WTC11 (cell line): ENCODE results near the gene ZFAND3. TPM values are rescaled to one million over a fixed set of nuclear protein-coding genes. Genes with fewer than 3 reads are reported as not detected.

Experiments
- ATAC-seq: fragments of 200-7000 bp; cut with Tn5 transposase; 2 replicates; pipeline ENCODE4 v1.10.0; 2021; ENCODE audit warnings: mild to moderate bottlenecking, moderate library complexity
- CTCF ChIA-PET: fragments of 300-600 bp; sonication (Branson Sonifier 250); formaldehyde crosslinking; loops from one replicate; lab custom pipeline; 2021; ENCODE audit warnings: antibody characterized with exemption; lab: Charles Lee
- POLR2A ChIA-PET: fragments of 350-600 bp; sonication (Branson Sonifier 250); formaldehyde crosslinking; loops from one replicate; lab custom pipeline; 2021; ENCODE audit warnings: antibody characterized with exemption; lab: Charles Lee
- DNase-seq: peaks from one replicate; pipeline ENCODE4 v3.0.0; 2021; ENCODE audit warnings: low spot score
- H3K27ac Mint-ChIP-seq: 2 replicates; pipeline ENCODE4 v1.8.0; 2021; ENCODE audit warnings: mixed read lengths
- H3K27me3 Mint-ChIP-seq: 2 replicates; pipeline ENCODE4 v1.8.0; 2021; ENCODE audit warnings: low read depth, mild to moderate bottlenecking, moderate library complexity, mixed read lengths
- H3K36me3 Mint-ChIP-seq: 2 replicates; pipeline ENCODE4 v1.8.0; 2021; ENCODE audit warnings: mixed read lengths
- H3K4me1 Mint-ChIP-seq: 2 replicates; pipeline ENCODE4 v1.8.0; 2022; ENCODE audit warnings: mixed read lengths
- H3K4me3 Mint-ChIP-seq: 2 replicates; pipeline ENCODE4 v1.8.0; 2021; ENCODE audit warnings: mild to moderate bottlenecking, moderate library complexity, mixed read lengths
- H3K9me3 Mint-ChIP-seq: 2 replicates; pipeline ENCODE4 v1.8.0; 2021; ENCODE audit warnings: mixed read lengths
- CREB1 ChIP-seq: sonication (generic); formaldehyde crosslinking; IDR thresholded peaks from 2 replicates; pipeline ENCODE4 v1.8.0; 2023; ENCODE audit warnings: mild to moderate bottlenecking, missing genetic modification reagents
- EMX1 ChIP-seq: fragments of 250-450 bp; sonication (Bioruptor Pico); IDR thresholded peaks from 2 replicates; pipeline ENCODE4 v1.8.0; 2021; ENCODE audit warnings: mild to moderate bottlenecking
- FOXJ3 ChIP-seq: sonication (generic); formaldehyde crosslinking; IDR thresholded peaks from 2 replicates; pipeline ENCODE4 v1.9.0; 2021; ENCODE audit warnings: missing genetic modification reagents, mild to moderate bottlenecking, borderline replicate concordance
- GABPB1 ChIP-seq: sonication (generic); formaldehyde crosslinking; IDR thresholded peaks from 2 replicates; pipeline ENCODE4 v1.8.1; 2023; ENCODE audit warnings: mild to moderate bottlenecking, missing genetic modification reagents
- GTF2I ChIP-seq: fragments of 250-450 bp; sonication (Bioruptor Pico); conservative IDR thresholded peaks from 2 replicates; pipeline ENCODE4 v1.4.0; 2021; ENCODE audit warnings: mild to moderate bottlenecking
- JAZF1 ChIP-seq: fragments of 250-450 bp; sonication (Bioruptor Pico); IDR thresholded peaks from 2 replicates; pipeline ENCODE4 v1.9.0; 2021; ENCODE audit warnings: moderate library complexity, mild to moderate bottlenecking, inconsistent platforms
- JUN ChIP-seq: sonication (generic); formaldehyde crosslinking; IDR thresholded peaks from 2 replicates; pipeline ENCODE4 v1.8.0; 2023; ENCODE audit warnings: mild to moderate bottlenecking, missing genetic modification reagents
- KAT7 ChIP-seq: sonication (generic); formaldehyde crosslinking; IDR thresholded peaks from 2 replicates; pipeline ENCODE4 v1.8.1; 2023; ENCODE audit warnings: missing genetic modification reagents, mild to moderate bottlenecking, borderline replicate concordance
- MAX ChIP-seq: sonication (generic); formaldehyde crosslinking; IDR thresholded peaks from 2 replicates; pipeline ENCODE4 v1.8.0; 2022; ENCODE audit warnings: mild to moderate bottlenecking, missing genetic modification reagents
- MLX ChIP-seq: sonication (generic); formaldehyde crosslinking; IDR thresholded peaks from 2 replicates; pipeline ENCODE4 v1.8.1; 2023; ENCODE audit warnings: mild to moderate bottlenecking, missing genetic modification reagents, moderate library complexity
- MYBL2 ChIP-seq: sonication (generic); formaldehyde crosslinking; IDR thresholded peaks from 2 replicates; pipeline ENCODE4 v1.8.1; 2023; ENCODE audit warnings: mild to moderate bottlenecking, moderate library complexity, missing genetic modification reagents
- NFATC4 ChIP-seq: fragments of 250-450 bp; sonication (Bioruptor Pico); IDR thresholded peaks from 2 replicates; pipeline ENCODE4 v1.9.0; 2021; ENCODE audit warnings: mild to moderate bottlenecking
- NFE2L1 ChIP-seq: sonication (generic); formaldehyde crosslinking; IDR thresholded peaks from 2 replicates; pipeline ENCODE4 v1.8.1; 2023; ENCODE audit warnings: missing genetic modification reagents
- NR1H2 ChIP-seq: sonication (generic); formaldehyde crosslinking; IDR thresholded peaks from 2 replicates; pipeline ENCODE4 v1.9.0; 2021; ENCODE audit warnings: mild to moderate bottlenecking, moderate library complexity, missing genetic modification reagents
- OVOL2 ChIP-seq: fragments of 250-450 bp; sonication (Bioruptor Pico); IDR thresholded peaks from 2 replicates; pipeline ENCODE4 v1.9.0; 2021; ENCODE audit warnings: mild to moderate bottlenecking, borderline replicate concordance
- ZNF121 ChIP-seq: sonication (generic); formaldehyde crosslinking; IDR thresholded peaks from 2 replicates; pipeline ENCODE4 v1.8.0; 2023; ENCODE audit warnings: missing genetic modification reagents
- ZNF281 ChIP-seq: sonication (generic); formaldehyde crosslinking; IDR thresholded peaks from 2 replicates; pipeline ENCODE4 v1.8.0; 2023; ENCODE audit warnings: mild to moderate bottlenecking, missing genetic modification reagents
- ZNF317 ChIP-seq: sonication (generic); formaldehyde crosslinking; IDR thresholded peaks from 2 replicates; pipeline ENCODE4 v1.8.1; 2023; ENCODE audit warnings: low read depth, mild to moderate bottlenecking, moderate library complexity, missing genetic modification reagents, borderline replicate concordance
- ZNF423 ChIP-seq: fragments of 250-450 bp; sonication (Bioruptor Pico); IDR thresholded peaks from 2 replicates; pipeline ENCODE4 v2.1.2; 2022; ENCODE audit warnings: mild to moderate bottlenecking, moderate library complexity
- total RNA-seq: library from RNA; stranded (reverse); gene quantifications from 3 replicates; pipeline ENCODE4 v1.2.3, GENCODE V29; 2021
- TF ChIP-seq, protein P1 (sequence below): sonication (generic); formaldehyde crosslinking; IDR thresholded peaks from 2 replicates; pipeline ENCODE4 v1.8.1; 2022; ENCODE audit warnings: low read depth, missing genetic modification reagents, borderline replicate concordance
- TF ChIP-seq, protein P2 (sequence below): sonication (generic); formaldehyde crosslinking; IDR thresholded peaks from 2 replicates; pipeline ENCODE4 v1.8.1; 2022; ENCODE audit warnings: low read depth, mild to moderate bottlenecking, moderate library complexity, missing genetic modification reagents, borderline replicate concordance
- TF ChIP-seq, protein P3 (sequence below): sonication (generic); formaldehyde crosslinking; conservative IDR thresholded peaks from 2 replicates; pipeline ENCODE4 v1.8.1; 2022; ENCODE audit warnings: mild to moderate bottlenecking, missing genetic modification reagents
- TF ChIP-seq, protein P4 (sequence below): sonication (generic); formaldehyde crosslinking; IDR thresholded peaks from 2 replicates; pipeline ENCODE4 v1.8.0; 2022; ENCODE audit warnings: missing genetic modification reagents

ZFAND3 gene
- total RNA-seq, 1 experiment from 2014 or later: 50.3 TPM

DNA sequence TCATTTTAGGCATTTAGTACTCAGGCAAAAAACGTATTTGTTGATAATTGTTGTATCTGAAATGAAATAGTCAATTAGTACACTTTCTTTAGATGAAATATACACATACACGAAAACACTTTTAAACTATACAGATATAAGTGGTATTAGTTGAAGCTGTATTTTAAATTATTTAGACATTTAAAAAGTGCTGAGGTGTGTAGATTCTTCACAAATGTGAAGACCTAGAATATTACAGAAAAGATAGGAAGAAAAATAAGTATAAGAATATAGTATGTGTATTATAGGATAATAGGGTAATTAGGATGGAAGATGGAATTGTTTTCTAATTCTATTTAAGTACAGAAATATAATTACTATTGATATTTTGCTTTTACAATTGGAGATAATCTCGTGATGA lies 4.6 kb downstream of the ZFAND3 start:
- POLR2A ChIA-PET: interaction anchor here (0.5 to 0.6 kb wide), 2 partner anchors 19 to 83 kb away, joined by 3 read pairs; no protein-coding TSS in a partner anchor
- Mint-ChIP-seq H3K4me3 (no peak overlapping the region), H3K27me3 (no peaks in the 10 kb centered on the region), H3K9me3 (no peaks in the 10 kb centered on the region), H3K27ac (no peak overlapping the region), H3K36me3 (no peaks in the 10 kb centered on the region), H3K4me1 (peaks cover 39% of the 10 kb centered on the region)
- DNase-seq (no peak), ATAC-seq (no peak)
- CTCF ChIA-PET: no interaction called here
- no peak for TF ChIP-seq CREB1 (CRISPR knock-in tag)
- TF ChIP-seq MLX: no peak
- TF ChIP-seq, protein P1, sequence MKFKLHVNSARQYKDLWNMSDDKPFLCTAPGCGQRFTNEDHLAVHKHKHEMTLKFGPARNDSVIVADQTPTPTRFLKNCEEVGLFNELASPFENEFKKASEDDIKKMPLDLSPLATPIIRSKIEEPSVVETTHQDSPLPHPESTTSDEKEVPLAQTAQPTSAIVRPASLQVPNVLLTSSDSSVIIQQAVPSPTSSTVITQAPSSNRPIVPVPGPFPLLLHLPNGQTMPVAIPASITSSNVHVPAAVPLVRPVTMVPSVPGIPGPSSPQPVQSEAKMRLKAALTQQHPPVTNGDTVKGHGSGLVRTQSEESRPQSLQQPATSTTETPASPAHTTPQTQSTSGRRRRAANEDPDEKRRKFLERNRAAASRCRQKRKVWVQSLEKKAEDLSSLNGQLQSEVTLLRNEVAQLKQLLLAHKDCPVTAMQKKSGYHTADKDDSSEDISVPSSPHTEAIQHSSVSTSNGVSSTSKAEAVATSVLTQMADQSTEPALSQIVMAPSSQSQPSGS (CRISPR knock-in tag): no peak
- TF ChIP-seq JAZF1 (CRISPR knock-in tag): no peak
- no peak for TF ChIP-seq KAT7
- no peak for TF ChIP-seq NR1H2
- TF ChIP-seq GABPB1 (CRISPR knock-in tag): no peak
- TF ChIP-seq FOXJ3: no peak
- no peak for TF ChIP-seq JUN (CRISPR knock-in tag)
- no peak for TF ChIP-seq MYBL2 (CRISPR knock-in tag)
- no peak for TF ChIP-seq EMX1 (CRISPR knock-in tag)
- no peak for TF ChIP-seq OVOL2 (CRISPR knock-in tag)
- TF ChIP-seq ZNF423 (CRISPR knock-in tag): no peak
- TF ChIP-seq, protein P2, sequence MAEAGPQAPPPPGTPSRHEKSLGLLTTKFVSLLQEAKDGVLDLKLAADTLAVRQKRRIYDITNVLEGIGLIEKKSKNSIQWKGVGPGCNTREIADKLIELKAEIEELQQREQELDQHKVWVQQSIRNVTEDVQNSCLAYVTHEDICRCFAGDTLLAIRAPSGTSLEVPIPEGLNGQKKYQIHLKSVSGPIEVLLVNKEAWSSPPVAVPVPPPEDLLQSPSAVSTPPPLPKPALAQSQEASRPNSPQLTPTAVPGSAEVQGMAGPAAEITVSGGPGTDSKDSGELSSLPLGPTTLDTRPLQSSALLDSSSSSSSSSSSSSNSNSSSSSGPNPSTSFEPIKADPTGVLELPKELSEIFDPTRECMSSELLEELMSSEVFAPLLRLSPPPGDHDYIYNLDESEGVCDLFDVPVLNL (CRISPR knock-in tag): no peak
- TF ChIP-seq GTF2I (CRISPR knock-in tag): no peak
- TF ChIP-seq, protein P3, sequence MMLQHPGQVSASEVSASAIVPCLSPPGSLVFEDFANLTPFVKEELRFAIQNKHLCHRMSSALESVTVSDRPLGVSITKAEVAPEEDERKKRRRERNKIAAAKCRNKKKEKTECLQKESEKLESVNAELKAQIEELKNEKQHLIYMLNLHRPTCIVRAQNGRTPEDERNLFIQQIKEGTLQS (CRISPR knock-in tag): no peak
- TF ChIP-seq ZNF281 (CRISPR knock-in tag): no peak
- no peak for TF ChIP-seq MAX (CRISPR knock-in tag)
- TF ChIP-seq NFE2L1: no peak

DNA sequence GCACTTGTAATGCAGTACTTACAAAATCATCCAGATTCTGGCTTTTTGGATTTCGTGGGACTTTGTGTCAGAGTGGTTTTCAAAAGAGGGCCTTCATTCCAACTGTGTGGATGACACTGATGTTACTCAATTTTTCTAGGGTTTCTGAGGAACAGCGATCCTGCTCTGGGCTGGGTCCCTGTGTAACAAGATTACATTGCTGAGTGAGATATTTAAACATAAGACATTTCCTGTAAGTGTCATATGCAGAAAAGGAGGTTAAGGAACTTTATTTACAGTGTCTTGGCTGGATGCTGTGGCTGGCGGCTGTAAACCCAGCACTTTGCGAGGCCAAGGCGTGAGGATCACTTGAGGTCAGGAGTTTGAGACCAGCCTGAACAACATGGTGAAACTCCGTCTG lies 6.7 kb downstream of the ZFAND3 start:
- peaks cover 35% of the 10 kb centered on the region for H3K4me1 Mint-ChIP-seq
- DNase-seq: no peak
- CTCF ChIA-PET: interaction anchor here (0.6 to 1.2 kb wide), 3 partner anchors 33 to 104 kb away, joined by 3 to 5 read pairs (median 3); no protein-coding TSS in a partner anchor
- no peak overlapping the region for H3K4me3 Mint-ChIP-seq
- H3K36me3 Mint-ChIP-seq: no peaks in the 10 kb centered on the region
- TF ChIP-seq ZNF121 (CRISPR knock-in tag) (no peak), NFATC4 (no peak), CREB1 (CRISPR knock-in tag) (no peak), ZNF423 (CRISPR knock-in tag) (no peak), ZNF317 (CRISPR knock-in tag) (no peak)
- TF ChIP-seq, protein P4, sequence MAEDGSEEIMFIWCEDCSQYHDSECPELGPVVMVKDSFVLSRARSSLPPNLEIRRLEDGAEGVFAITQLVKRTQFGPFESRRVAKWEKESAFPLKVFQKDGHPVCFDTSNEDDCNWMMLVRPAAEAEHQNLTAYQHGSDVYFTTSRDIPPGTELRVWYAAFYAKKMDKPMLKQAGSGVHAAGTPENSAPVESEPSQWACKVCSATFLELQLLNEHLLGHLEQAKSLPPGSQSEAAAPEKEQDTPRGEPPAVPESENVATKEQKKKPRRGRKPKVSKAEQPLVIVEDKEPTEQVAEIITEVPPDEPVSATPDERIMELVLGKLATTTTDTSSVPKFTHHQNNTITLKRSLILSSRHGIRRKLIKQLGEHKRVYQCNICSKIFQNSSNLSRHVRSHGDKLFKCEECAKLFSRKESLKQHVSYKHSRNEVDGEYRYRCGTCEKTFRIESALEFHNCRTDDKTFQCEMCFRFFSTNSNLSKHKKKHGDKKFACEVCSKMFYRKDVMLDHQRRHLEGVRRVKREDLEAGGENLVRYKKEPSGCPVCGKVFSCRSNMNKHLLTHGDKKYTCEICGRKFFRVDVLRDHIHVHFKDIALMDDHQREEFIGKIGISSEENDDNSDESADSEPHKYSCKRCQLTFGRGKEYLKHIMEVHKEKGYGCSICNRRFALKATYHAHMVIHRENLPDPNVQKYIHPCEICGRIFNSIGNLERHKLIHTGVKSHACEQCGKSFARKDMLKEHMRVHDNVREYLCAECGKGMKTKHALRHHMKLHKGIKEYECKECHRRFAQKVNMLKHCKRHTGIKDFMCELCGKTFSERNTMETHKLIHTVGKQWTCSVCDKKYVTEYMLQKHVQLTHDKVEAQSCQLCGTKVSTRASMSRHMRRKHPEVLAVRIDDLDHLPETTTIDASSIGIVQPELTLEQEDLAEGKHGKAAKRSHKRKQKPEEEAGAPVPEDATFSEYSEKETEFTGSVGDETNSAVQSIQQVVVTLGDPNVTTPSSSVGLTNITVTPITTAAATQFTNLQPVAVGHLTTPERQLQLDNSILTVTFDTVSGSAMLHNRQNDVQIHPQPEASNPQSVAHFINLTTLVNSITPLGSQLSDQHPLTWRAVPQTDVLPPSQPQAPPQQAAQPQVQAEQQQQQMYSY (CRISPR knock-in tag): no peak
- TF ChIP-seq, all 79 proteins: peak for 0
- H3K27me3 Mint-ChIP-seq: no peaks in the 10 kb centered on the region
- POLR2A ChIA-PET: no interaction called here
- H3K9me3 Mint-ChIP-seq: no peaks in the 10 kb centered on the region
- no peak overlapping the region for H3K27ac Mint-ChIP-seq
- no peak for ATAC-seq
